A673 (cell line): ENCODE data around the gene CLTC.

ENCODE experiments used
- EZH2 ChIP-seq: fragments of 200-600 bp; sonication (generic); IDR thresholded peaks from 2 replicates; pipeline ENCODE4 v1.6.1; 2017; ENCODE audit warnings: borderline replicate concordance, low read depth, mild to moderate bottlenecking, mixed read lengths, antibody characterized with exemption, low read length; ENCODE audit not compliant: poor library complexity, severe bottlenecking
- TF ChIP-seq, protein P1 (sequence below): fragments of 300-800, 200-600 bp; sonication (generic); conservative IDR thresholded peaks from 2 replicates; pipeline ENCODE4 v1.5.1; 2017; ENCODE audit warnings: low read depth, mild to moderate bottlenecking, antibody characterized with exemption, low read length, moderate library complexity, mixed read lengths

GRCh38 chr17:59743842-59744241 is 124.1 kb downstream of the CLTC start:
- TF ChIP-seq, protein P1, sequence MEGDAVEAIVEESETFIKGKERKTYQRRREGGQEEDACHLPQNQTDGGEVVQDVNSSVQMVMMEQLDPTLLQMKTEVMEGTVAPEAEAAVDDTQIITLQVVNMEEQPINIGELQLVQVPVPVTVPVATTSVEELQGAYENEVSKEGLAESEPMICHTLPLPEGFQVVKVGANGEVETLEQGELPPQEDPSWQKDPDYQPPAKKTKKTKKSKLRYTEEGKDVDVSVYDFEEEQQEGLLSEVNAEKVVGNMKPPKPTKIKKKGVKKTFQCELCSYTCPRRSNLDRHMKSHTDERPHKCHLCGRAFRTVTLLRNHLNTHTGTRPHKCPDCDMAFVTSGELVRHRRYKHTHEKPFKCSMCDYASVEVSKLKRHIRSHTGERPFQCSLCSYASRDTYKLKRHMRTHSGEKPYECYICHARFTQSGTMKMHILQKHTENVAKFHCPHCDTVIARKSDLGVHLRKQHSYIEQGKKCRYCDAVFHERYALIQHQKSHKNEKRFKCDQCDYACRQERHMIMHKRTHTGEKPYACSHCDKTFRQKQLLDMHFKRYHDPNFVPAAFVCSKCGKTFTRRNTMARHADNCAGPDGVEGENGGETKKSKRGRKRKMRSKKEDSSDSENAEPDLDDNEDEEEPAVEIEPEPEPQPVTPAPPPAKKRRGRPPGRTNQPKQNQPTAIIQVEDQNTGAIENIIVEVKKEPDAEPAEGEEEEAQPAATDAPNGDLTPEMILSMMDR: no peak
- no peak for TF ChIP-seq EZH2
